Cardiac septum (tissue), 1 donor: ENCODE results near the gene POLE4. TPM values are rescaled to one million over a fixed set of nuclear protein-coding genes. Genes with fewer than 3 reads are reported as not detected.

Source experiments
- DNase-seq: peaks from one replicate; pipeline ENCODE4 v3.0.0-alpha.2; 2020; ENCODE audit warnings: low spot score
- intact Hi-C: fragments of 100-400 bp; cut with DNase I; formaldehyde crosslinking; loops from one replicate; pipeline ENCODE4 v1.14.0; 2022
- long read RNA-seq: library from polyadenylated mRNA; unstranded; transcript quantifications from one replicate; pipeline ENCODE4 v2.0.0, GENCODE V29; 2021
- total RNA-seq: library from RNA; stranded (reverse); fragmentation: NEBNext Ultra II Directional; extraction: Animal tissue kit (Norgen Biotek cat#: 25700); gene quantifications from one replicate; pipeline ENCODE4 v1.2.1, GENCODE V29; 2021
- donor health status: DM: no; HTN: no; CAD: no.

Gene POLE4, protein sequence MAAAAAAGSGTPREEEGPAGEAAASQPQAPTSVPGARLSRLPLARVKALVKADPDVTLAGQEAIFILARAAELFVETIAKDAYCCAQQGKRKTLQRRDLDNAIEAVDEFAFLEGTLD
- 27.0 TPM for total RNA-seq
- long read RNA-seq, transcript POLE4-205 (4 exons, 1,248 nt): major isoform, 15 of 16 reads
- long read RNA-seq, partial matches to known transcripts: 0 of 16 reads
- long read RNA-seq, other reads (novel, unspliced or antisense): 1 of 16 reads

DNA sequence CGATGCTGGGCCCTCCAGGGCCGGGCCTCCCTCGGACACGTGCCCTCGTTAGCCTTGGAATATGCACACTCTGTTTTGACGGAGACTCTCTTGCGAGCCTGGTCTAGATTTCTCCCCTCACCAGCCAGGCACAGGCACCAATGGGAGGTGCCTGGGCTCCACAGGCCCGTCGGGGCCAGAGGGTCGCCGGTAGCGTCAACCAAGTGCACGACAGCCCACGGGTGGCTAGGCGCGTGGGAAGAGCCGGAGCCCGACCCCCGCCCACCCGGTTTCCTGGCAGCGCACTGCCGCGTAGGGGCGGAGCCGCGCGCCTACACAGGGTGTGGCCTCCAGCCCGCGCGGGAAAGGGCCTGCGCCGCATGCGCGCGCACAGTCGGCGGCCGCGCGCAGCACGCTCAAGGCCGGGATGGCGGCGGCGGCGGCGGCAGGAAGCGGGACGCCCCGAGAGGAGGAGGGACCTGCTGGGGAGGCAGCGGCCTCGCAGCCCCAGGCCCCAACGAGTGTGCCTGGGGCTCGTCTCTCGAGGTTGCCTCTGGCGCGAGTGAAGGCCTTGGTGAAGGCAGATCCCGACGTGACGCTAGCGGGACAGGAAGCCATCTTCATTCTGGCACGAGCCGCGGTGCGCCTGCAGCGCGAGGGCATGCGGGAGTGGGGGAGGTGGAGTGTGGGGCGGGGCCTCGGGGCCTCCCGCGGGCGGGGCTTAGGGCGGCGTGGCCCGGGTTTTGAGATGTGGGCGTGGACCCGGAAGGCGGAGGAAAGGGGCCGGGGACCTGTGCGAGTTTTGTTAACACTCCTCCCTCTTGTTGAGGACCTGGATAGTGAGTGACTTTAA, at the start of gene POLE4:
Gene POLE4, plus strand, starts transcription at position 370 of the 832 bp plus-strand sequence. Its CDS starts 37 bp downstream, at position 407.
- intact Hi-C loops: no loop called here
- peak; percentile 96 for DNase-seq

DNA sequence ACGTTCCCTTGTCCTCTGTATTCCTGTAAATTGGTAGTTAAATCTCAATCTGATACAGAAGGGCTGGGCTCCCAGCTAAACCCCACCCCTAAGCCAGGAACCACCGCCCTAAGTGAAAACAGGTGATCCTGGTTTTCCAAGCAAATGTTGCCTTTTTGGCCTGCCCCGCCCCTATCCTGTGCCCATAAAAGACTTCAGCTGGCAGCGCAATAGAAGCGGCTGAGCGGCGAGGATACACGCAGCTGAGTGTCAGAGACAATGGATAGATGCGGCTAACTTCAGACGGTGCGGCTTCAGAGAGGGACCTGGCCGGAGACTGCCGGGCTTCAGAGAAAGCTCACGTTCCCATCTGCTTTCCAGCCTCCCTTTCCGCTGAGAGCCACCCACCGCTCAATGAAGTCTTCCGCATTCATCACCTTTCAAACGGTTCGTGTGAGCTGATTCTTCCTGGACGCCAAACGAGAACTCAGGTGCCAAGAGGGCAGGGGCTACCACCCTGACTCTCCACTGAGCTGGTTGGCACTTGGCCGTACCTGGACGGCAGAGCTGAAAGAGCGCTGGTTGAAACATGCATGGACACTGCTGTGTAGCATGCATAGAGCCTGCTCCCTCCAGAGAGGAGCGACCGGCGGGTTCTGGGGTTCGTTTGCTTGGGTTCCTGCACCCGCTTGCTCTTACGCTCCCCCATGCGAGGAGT, 49.5 kb upstream of the POLE4 start:
- DNase-seq: no peak
- intact Hi-C loops: no loop called here

DNA sequence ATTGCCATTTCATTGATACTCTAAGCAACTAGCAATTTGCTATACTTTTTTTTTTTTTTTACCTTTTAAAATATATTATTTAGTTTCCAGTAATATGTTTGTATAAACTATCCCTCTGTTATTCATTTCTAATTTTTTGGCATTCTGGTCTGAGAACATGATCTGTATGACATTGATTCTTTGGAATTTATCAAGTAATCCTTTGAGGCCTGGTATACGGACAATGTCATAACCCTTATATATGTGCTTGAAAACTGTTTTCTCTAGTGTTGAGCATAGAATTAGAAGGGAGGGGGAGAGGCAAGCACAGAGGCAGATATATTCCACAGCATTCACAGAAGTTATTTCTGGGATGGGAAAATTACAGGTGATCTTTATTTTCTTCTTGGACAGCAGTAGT, 48.2 kb upstream of the POLE4 start:
- intact Hi-C loops: no loop called here
- no peak for DNase-seq

DNA sequence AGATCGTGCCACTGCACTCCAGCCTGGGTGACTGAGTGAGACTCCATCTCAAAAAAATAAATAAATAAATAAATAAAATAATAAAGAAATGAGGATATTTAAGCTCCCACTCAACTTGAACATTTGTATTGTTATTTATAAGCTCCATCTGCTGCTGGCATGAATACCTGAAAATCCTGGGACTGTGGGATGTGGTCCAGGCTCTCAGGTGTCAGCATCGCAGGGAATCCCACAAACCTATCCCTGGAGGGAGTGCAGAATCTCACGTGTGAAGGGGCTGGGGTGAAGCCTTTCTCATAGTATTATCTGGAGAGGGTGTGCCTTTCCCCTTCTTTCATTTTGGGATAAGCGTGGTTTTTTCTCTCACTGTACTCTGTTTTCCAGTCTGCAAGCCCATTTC, 47.4 kb upstream of the POLE4 start:
- intact Hi-C loops: no loop called here
- no peak for DNase-seq

DNA sequence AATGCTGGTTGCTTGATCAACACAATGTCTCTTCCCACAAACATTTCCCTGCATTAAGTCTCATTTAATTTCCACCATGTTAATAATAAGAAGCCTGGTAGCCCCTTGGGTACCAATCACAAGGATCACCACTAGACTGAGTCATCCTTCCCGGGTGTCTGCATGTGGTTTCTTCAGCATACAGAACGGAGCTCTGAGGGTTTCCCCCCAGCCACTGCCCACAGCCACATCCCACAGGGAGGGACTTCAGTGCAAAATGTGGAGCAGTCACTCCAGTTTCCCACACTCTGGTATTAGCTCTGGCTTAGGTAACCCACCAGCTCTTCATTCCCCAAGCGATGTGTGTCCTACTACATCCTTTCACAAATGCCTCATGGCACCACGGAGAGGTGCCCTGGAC, 42.7 kb upstream of the POLE4 start:
- intact Hi-C loops: loop anchor here (5.0 kb wide), 1 partner anchor 487 kb away; no protein-coding TSS in a partner anchor
- no peak for DNase-seq

DNA sequence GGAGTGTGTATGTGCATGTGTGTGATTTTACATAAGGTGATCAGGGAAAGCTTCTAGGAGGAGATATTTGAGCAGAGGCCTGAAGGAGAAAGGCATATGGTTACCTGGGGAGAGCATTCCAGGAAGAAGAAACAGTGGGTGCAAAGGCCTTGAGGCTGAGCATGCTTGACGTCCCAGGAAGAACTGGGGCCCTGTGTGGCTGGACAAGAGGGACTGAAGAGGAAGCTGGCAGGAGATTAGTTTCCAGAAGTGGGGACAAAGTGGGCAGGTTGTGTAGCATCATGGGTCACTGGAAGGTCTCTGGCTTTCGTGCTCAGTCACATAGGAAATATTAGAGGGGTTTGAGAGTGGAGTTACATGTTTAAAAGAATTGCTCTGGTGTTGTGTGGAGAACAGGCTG, 42.0 kb upstream of the POLE4 start:
- intact Hi-C loops: loop anchor here (5.0 kb wide), 1 partner anchor 486 kb away; no protein-coding TSS in a partner anchor
- DNase-seq: no peak

DNA sequence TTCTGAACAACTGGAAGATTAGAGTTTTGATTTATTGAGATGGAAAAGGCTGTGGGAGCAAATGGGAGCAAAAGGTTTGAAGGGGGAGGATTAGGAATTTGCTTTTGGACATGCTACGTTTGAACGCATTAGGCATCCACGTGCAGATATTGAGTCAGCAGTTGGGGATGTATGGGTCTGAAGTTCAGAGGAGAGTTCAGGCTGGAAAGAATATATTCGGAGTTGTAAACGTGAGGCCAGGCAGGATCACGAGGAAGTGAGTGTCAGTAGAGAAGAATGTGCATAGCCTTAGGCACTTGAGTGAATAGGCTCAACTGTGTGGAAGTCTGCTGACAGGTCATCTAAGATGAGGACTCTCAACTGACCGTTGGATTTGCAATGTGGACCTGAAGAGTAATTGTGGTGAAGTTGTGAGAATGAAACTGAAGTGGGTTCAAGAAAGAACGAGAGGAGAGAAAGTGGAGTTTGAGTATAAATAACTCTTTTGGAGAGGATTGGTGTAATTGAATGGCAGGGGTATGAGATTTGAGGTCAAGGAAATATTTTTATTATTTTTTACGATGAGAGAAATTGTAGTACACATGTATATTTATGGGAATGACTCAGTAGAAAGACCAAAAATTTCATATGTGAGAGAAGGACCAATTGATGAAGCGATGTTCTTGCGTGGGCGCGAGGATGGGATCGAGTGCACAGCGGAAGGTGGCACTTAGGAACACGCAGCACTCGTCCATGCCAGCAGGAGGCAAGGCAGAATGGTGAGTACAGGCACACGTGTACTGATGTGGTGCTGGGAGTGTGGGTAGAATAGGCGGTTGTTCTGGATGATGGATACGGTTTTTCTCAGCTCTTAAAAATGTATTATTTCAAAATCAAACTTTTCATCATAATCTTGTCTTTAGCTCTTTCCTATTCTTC, 40.5 kb upstream of the POLE4 start:
- intact Hi-C loops: loop anchor here (5.0 kb wide), 1 partner anchor 484 kb away; no protein-coding TSS in a partner anchor
- DNase-seq: no peak

DNA sequence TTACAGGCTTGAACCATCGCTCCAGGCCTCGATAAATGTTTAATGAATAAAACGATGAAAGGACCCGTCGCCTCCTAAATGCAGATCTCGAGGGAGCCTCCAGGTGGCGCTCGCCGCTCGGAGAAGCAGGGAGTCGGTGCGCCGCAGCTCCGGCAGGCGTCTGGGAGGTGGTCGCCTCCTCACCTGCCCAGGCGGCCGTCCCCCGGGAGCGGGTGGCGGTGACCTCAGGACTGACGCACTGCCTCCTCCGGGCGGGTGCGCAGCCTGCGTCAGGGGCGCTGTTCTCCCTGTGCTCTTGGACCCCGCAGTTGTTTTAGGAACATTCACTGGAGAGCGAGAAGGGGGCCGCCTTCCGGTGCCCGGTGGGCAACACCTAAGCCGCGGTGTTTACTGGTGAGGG, 38.6 kb upstream of the POLE4 start:
- DNase-seq: peak; percentile 87
- intact Hi-C loops: loop anchor here (5.0 kb wide), 2 partner anchors 482 to 687 kb away; no protein-coding TSS in a partner anchor

DNA sequence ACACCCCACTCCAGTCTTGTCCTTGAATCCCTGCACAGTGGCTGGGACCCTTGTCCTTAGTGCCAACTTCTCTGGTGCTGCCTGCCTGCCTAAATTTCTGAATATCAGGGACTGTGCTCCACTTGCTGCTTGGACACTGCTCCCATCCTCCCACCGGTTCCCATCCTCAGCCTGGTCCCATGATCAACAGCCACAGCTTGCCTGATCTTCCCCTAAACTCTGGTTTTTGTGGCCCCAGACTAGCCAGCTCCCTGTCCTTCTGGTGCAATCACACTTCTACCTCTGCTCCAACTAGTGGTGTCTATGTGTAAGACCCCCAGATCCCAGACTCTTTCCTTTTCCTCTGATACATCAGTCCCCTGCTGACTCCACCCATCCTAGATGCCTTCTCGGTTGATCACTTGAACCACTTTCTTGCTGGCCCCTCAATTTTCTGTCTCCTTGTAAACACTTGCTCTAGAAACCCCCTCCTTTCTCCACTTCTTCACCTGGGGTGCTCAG, 37.2 kb upstream of the POLE4 start:
- intact Hi-C loops: loop anchor here (5.0 kb wide), 1 partner anchor 686 kb away; no protein-coding TSS in a partner anchor
- no peak for DNase-seq

DNA sequence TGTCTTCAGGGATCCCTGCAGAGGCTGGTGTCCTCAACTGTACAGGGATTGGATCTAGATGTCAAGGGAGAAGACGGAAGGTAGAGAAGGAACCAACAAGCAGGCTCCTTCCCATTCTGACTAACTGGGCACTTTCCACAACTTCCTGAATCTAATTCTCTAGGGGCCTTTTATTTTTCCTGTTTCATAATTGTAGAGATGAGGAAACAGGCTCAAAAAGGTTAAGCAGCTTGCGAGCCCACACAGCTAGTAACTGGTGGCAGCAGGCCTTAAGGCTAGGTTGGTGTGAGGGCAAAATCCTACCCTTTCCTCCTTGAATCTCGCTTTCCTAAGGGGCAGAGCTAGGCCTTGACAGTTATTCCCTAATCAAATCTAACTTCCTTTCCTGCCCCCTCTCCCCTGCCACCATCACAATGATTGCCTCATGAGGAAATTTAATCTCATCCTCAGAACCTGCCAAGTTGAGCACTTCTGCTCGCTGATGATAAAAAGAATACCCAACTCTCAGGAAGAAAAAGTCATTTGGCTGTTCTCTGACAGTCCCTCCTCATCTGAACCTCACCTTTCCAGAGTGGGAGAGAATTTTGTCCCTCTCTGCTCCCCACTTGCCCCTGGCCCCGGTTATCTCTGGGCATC, 35.7 kb upstream of the POLE4 start:
- intact Hi-C loops: loop anchor here (5.0 kb wide), 1 partner anchor 685 kb away; no protein-coding TSS in a partner anchor
- no peak for DNase-seq

DNA sequence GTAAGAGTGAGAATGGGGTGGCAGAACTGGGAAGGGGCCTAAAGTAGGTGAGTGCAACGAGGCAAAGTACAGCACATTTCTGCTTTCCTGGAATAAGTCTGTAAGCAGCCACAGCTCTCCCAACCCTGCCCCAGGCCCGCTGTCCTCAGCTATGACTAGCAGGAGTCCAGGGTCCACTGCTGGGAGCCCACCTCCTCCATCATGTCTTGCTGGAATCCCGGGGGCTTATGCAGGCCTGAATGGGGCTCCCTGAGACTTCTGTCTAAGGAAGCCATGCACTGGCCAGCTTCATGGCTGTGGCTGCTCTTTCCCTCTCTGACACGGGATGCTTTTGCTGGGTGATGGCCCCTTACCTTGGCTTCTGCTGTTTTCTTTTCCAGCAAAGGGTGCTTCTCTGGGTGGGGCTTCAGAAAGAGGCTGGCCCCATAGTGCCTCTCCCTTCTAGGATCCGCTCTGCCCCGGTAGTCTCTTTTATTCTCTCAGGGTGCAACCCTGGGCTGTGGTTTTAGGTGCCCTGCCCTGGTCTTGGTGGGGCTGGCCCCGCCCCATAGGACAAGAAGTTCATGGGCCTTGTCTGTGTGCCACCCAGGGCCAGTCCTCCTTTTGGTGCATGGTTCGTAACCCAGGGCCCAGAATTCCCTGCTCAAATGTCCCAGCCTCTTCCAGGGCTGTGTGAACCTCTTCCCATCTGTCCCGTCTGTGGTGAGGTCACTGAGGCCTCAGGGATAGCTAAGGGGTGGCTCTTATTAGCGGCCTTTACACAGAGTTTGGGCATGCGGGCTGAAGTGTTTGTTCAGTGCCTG, 33.8 kb upstream of the POLE4 start:
- no peak for DNase-seq

DNA sequence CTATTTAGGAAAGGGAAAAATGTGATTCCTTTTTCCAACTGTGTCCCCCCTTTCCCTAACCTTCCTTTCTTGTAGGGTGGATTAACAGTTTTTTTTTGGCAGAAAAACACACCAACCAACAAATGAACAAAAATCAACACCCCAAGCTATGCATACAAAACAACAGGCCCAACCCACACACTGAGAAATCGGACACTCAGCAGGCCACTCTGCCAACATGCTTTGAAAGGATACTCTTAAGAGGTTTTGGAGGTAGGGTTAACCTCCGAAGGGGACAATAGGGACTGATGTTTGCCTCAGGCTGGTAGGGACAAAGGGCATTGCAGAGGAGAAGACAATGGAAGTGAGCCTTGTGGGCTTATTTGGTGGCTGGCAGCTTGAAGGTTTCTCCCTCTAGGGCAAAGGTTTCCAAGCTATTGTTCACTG, 33.1 kb upstream of the POLE4 start:
- DNase-seq: no peak
- intact Hi-C loops: no loop called here

More for the DNA sequence above, 33.8 kb upstream of the POLE4 start:
- intact Hi-C loops: loop anchor here (5.0 kb wide), 1 partner anchor 683 kb away; no protein-coding TSS in a partner anchor

DNA sequence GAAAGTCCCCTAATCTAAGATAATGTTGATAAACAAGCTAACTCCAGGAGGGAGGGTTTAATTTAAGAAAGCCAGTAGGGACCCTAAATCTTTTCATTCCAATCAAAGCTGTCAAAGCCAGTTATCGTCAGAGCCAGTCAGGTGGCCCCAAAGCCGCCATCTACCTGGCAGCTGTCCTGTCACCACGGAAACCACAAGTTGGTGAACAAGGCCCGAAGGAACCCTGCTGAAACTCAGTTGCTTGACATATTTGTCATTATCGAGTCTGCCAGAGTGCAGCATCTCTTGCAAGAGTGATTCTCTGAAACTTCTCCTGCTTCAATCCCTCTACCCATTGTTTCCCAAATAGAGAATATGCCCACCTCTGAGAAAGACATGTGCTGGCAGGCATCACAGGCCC, 30.8 kb upstream of the POLE4 start:
- DNase-seq: no peak
- intact Hi-C loops: no loop called here

DNA sequence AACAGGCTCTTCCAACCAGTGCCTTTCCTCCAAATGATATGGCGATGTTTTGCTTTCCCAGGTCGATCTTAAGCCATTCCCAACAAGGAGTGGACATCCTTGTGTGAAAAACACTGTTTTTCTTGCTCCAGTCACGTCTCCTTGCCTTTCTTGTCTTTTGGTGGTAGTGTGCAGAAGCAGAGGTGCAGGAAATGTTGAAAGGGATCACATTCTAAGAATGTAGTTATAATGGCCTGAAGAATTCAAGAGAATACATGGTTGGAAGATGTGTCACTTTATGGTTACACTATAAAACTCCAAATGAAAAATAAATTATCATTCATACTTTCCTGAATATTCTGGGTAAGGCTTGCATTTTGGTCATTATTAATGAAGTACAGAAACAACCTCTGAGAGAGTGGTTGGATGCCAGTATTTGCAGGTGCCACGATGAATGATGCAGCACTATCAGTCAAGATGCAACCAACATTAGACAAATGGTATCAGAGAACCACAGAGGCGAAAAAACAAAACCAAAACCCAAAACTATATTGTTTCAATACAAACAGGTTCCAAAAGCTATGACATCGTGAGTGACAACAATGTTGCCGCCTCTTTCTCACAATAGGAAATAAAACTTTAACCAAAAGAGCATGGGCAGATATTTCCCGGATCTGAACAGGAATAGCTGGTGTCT, 27.5 kb upstream of the POLE4 start:
- intact Hi-C loops: no loop called here
- no peak for DNase-seq

DNA sequence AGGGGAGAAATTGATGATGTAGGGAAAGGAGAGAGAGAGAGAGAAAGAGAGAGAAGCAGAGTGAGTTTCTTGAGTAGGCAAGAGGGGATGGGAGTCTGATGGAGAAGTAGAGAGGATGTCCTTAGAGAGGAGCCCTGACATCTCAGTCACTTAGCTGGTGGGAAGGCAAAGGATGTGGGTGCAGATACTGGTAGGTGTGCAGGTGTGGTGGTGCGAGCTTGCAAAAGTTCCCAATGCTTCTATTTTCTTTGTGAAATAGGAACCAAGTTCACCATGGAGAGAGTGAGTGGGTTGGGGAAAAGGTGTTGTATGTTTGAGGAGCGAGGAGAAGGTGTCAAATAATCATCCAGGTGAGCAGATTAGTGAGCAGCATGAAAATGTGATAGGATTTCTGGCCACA, 26.5 kb upstream of the POLE4 start:
- DNase-seq: no peak
- intact Hi-C loops: no loop called here

DNA sequence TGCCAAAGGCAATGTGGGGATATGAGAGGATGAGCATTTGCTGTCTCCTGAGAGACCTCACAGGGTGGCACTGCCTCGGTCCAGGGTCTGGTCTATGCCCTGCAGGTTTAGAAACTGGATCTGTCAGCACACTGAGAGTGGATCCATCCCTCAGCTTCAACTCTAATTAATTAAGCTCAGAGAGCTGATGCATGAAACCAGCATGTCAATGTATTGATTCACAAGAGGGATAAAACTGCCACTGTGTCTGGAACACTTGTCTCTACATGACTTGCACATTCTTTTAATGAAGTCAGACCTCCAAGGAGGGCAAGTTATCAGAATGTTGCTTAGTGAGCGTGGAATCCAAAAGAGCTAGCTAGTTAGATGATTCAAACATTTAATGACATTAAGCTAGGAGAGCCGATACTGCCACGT, 22.5 kb upstream of the POLE4 start:
- no peak for DNase-seq
- intact Hi-C loops: no loop called here
